ENCODE results near the gene SP2. TPM values are rescaled to one million over a fixed set of nuclear protein-coding genes. Genes with fewer than 3 reads are reported as not detected.

The SP2 gene
- total RNA-seq, 1 experiment from 2014 or later = 22.2 TPM

DNA sequence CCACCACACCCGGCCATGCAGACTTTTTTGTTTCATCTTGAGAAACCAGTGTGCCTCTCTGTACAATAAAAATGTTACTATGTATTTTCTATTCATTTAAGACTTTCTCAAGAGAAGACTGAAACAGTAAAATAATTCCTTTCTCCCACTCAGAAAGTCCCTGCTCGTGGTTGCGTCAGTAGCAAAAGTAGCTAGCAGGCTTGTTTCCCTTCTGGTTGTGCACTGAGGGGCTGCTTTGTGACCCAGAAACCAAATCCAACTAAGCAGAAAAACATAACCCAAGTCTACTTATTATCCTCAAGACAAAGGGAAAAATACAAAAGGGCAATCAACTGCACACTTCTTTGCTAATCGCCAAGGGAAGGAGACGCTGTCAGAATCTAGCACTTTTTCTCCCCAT, 41.9 kb downstream of the SP2 start:
- TF ChIP-seq ELF1 (IDR thresholded peaks at IDR 0.05; ENCODE audit: borderline replicate concordance, low read depth) = no peak
- TF ChIP-seq EZH2 (IDR thresholded peaks at IDR 0.05) = no peak
- TF ChIP-seq FOSL1 (IDR thresholded peaks at IDR 0.05; ENCODE audit: low read depth) = no peak
- TF ChIP-seq SP1 (IDR thresholded peaks at IDR 0.05; ENCODE audit: low read depth) = no peak
- no peak for TF ChIP-seq POLR2A (IDR thresholded peaks at IDR 0.05; ENCODE audit: borderline replicate concordance, extremely low read depth, insufficient read depth, insufficient read length)
- no peak for TF ChIP-seq CEBPB (IDR thresholded peaks at IDR 0.05; ENCODE audit: low read depth)
- TF ChIP-seq, protein P1, sequence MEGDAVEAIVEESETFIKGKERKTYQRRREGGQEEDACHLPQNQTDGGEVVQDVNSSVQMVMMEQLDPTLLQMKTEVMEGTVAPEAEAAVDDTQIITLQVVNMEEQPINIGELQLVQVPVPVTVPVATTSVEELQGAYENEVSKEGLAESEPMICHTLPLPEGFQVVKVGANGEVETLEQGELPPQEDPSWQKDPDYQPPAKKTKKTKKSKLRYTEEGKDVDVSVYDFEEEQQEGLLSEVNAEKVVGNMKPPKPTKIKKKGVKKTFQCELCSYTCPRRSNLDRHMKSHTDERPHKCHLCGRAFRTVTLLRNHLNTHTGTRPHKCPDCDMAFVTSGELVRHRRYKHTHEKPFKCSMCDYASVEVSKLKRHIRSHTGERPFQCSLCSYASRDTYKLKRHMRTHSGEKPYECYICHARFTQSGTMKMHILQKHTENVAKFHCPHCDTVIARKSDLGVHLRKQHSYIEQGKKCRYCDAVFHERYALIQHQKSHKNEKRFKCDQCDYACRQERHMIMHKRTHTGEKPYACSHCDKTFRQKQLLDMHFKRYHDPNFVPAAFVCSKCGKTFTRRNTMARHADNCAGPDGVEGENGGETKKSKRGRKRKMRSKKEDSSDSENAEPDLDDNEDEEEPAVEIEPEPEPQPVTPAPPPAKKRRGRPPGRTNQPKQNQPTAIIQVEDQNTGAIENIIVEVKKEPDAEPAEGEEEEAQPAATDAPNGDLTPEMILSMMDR (IDR thresholded peaks at IDR 0.05 in 2 of 3, conservative IDR thresholded peaks at IDR 0.05 in 1 of 3; ENCODE audit: borderline replicate concordance in 1 of 3, insufficient read depth in 1 of 3, low read depth in 2 of 3, low read length in 2 of 3) = no peak
- no peak for TF ChIP-seq TCF7L2 (IDR thresholded peaks at IDR 0.05; ENCODE audit: borderline replicate concordance, extremely low read depth, insufficient read depth, insufficient read length)
- TF ChIP-seq ATF3 (IDR thresholded peaks at IDR 0.05) = no peak
- Histone ChIP-seq H3K4me2 (ENCODE audit: low read length) (no peak overlapping the region), H3K27me3 (ENCODE audit: insufficient read depth, low read length) (no peaks in the 10 kb centered on the region), H3K9ac (ENCODE audit: low read length) (no peak overlapping the region; the same call in 1 of the 2 replicates), H3K9me2 (ENCODE audit: insufficient read depth) (no peaks in the 10 kb centered on the region), H3K4me3 (replicated peaks in 1 of 2; ENCODE audit: low read depth in 1 of 2, low read length in 2 of 2) (no peak overlapping the region), H3K4me1 (ENCODE audit: control insufficient read depth in 1 of 2, insufficient read depth in 2 of 2, low read length in 2 of 2) (peaks cover 42 to 73% of the 10 kb centered on the region in 2 experiments), H4K20me1 (ENCODE audit: insufficient read depth) (no peaks in the 10 kb centered on the region), H3K36me3 (ENCODE audit: control insufficient read depth in 1 of 2, insufficient read depth in 2 of 2, low read length in 2 of 2) (no peaks in the 10 kb centered on the region), H3K9me3 (ENCODE audit: control insufficient read depth in 1 of 2, insufficient read depth in 1 of 2, low read depth in 1 of 2, low read length in 2 of 2) (no peaks in the 10 kb centered on the region), H3K79me2 (ENCODE audit: insufficient read depth, low read length) (peaks cover 16% of the 10 kb centered on the region), H2AFZ (ENCODE audit: low read depth, low read length, poor library complexity, severe bottlenecking) (no peak overlapping the region), H3K27ac (ENCODE audit: low read depth, low read length) (no peak overlapping the region)
- no peak for ATAC-seq
- ChIA-PET CTCF (interaction anchor here (1.7 to 4.6 kb wide), 2 partner anchors 9 to 33 kb away, joined by 5 to 41 read pairs; partner anchors contain the start of gene CDK5RAP3), POLR2A (interaction anchor here (0.9 kb wide), 1 partner anchor 9 kb away, joined by 3 read pairs; no protein-coding TSS in a partner anchor), RAD21 (ENCODE audit: low non-redundant PET in 1 of 2, low total read pairs in 2 of 2, uncharacterized antibody in 2 of 2, unreplicated experiment in 2 of 2) (interaction anchor here in 1 of 2 experiments (0.7 kb wide), 1 partner anchor 9 kb away, joined by 8 read pairs; no protein-coding TSS in a partner anchor)
- no TSS peak for BruUV-seq (replicated peaks)
- intact Hi-C loops (cut with micrococcal nuclease) = no loop called here
- no peak for DNase-seq (ENCODE audit: low read depth, low spot score)
